Effector CD4-positive, alpha-beta T cell (primary cell): ENCODE results near the gene HOXC4.
"Not testable (repeated sequence)": the region's sequence is repeated elsewhere in the genome, so short reads cannot be mapped to it uniquely, and the experiment has no call there.

ENCODE experiments used
- DNase-seq: peaks from one replicate; pipeline ENCODE4 v3.0.0-alpha.2; 2020

HOXC4 gene

GRCh38 chr12:54058128-54058768 lies 4.6 kb downstream of the HOXC4 start:
- no peak for DNase-seq

DNA sequence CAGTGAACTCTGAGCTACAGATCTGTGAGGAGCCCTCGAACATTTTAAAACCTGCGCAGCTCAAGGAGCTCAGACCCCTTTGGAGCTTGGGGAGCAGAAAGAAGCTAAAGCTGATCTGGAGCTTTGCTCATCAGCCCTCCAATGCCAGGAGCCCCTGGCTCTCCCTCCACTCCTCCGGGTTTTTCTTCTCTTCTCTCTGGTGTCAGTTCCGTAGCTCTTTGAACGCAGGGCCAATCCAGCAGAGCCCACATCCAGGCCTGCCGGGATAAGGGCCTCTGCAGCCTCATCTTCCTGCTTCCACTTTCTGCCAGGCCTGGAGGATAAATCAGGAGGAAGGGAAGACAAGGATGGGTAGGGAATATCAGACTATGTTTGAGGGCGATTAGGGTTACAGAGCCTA lies 6.0 kb downstream of the HOXC4 start:
- no peak for DNase-seq

- DNase-seq, result no peak
Observed at GRCh38 chr12:54060174-54060974, 6.7 kb downstream of the HOXC4 start.

DNA sequence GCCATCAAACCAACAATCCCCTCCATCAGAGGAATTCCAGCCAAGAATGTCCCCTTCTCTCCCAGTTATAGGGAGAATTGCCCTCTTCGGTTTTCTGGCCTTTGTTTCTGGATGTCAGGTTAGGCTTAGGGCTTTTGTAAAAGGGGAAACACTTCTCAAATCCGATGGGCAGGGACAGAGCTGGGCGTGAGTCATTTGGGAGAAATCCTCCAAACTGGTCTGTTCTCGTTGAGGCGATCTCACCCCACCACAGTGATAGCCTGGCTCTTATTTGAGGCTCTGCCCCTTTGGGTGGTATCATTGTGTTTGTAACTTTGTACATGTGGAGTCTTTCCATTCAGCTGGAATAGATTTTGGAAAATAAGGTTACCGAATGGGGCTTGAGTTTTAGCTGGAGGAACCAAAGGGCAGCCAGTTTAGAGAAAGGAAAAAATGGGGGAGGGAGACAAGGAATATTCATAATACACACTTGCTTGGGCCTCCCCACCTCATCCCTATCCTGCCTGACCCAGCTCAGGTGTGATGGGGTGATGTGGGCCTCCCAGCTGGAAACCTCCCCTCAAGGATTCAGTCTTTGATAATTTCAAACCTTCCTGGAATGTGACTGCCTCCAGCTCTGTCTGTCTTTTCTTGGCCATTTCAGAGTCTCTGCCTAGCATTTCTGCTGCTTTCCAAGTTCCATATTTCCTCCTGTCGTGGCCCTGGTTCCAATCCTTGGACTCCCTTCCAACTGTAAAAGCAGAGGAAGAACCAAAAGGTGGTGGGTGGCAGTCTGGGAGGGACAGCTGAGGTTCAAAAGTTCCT lies 7.5 kb downstream of the HOXC4 start:
- no peak for DNase-seq

GRCh38 chr12:54065677-54066076 lies 12.0 kb downstream of the HOXC4 start:
- no peak for DNase-seq

DNA sequence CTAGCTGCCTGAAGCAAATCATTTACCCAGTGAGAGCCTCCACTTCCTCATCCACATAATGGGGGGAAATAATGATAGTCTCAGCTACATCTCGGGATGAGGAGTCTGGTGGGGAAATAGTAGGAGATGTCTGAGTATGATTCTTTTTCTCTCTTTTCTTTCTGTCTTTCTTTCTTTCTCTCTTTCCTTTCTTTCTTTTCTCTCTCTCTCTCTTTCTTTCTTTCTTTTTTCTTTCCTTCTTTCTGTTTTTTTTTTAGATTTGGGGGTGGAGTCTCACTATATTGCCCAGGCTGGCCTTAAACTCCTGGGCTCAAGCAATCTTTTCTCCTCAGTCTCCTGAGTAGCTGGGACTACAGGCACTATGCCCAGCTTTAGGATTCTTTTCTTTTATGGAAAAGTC lies 12.8 kb downstream of the HOXC4 start:
- DNase-seq, result no peak

DNA sequence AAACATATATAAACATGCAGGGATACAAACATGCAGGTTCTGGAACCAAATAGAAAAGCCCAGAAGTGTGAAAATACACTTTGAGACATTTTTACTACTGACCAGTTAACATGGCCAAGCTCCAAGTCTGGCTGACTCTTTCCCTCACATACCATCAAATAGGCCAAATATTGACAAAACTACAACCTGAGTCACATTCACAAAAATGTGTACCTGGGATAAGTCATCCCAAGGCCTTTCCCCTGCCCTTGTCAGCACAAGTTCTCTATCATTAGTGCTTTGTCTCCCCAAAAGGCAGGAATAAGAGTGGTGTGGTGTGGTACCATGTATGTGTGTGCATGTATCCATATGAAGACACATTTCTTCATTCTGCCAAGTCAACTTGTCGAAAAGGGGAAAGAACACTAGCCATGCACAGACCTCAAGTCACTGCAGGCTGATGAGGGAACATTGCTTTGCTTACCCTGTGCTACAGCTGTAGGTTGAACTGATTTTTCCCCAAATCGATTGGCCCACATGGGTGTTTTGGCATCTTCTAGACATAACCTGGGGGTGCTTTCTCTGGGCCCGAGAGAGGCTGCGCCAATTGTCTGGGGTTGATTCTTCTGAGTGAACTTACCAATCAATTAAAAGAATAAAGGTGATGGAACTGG lies 14.9 kb downstream of the HOXC4 start:
- no peak for DNase-seq

GRCh38 chr12:54071942-54072341 lies 18.3 kb downstream of the HOXC4 start:
- DNase-seq, result no peak

DNA sequence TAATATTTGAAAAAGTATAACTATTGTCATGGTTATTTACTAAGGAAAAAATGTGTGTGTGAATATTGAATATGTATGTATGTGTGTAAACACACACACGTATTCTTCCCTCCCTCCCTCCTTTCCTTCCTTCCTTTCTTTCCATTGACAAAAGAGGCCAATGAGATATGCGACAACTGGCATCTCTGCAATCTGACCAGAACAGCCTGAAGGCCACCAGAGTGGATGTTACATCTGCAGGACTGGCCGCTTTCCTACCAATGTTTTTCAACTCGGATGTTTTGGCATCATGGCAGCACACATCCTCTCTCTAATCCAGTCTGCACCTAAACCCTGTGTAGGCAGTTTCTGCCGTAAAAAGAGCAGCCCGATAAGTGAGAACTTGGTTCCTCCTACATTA lies 20.7 kb downstream of the HOXC4 start:
- no peak for DNase-seq

- DNase-seq, result no peak
Observed at GRCh38 chr12:54075409-54075808, 21.8 kb downstream of the HOXC4 start.

- no peak for DNase-seq
Observed at GRCh38 chr12:54075974-54076373, 22.3 kb downstream of the HOXC4 start.

DNA sequence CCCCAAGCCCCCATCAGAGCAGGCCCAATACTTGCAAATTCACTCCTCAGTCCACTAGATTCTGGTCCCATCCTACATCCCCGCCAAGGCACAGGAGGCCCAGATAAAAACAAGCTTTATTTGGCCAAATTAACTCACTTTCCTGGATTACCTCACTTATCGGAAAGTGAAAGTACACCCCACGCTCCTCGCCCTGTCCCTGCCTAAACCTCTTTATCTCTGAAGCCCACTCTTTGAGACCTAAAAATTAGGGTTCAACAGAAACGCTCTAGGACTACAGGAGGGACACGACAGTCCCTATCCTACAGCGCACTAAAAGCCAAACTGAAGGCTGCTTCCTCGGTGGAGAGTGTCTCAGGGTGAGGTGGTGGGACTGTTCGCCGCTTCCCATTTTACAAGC lies 24.2 kb downstream of the HOXC4 start:
- DNase-seq, result not testable (repeated sequence)

- not testable (repeated sequence) for DNase-seq
Observed at GRCh38 chr12:54079115-54079514, 25.5 kb downstream of the HOXC4 start.

GRCh38 chr12:54080008-54080924 lies 26.6 kb downstream of the HOXC4 start:
- not testable (repeated sequence) for DNase-seq

- not testable (repeated sequence) for DNase-seq
Observed at GRCh38 chr12:54081053-54081514, 27.4 kb downstream of the HOXC4 start.

DNA sequence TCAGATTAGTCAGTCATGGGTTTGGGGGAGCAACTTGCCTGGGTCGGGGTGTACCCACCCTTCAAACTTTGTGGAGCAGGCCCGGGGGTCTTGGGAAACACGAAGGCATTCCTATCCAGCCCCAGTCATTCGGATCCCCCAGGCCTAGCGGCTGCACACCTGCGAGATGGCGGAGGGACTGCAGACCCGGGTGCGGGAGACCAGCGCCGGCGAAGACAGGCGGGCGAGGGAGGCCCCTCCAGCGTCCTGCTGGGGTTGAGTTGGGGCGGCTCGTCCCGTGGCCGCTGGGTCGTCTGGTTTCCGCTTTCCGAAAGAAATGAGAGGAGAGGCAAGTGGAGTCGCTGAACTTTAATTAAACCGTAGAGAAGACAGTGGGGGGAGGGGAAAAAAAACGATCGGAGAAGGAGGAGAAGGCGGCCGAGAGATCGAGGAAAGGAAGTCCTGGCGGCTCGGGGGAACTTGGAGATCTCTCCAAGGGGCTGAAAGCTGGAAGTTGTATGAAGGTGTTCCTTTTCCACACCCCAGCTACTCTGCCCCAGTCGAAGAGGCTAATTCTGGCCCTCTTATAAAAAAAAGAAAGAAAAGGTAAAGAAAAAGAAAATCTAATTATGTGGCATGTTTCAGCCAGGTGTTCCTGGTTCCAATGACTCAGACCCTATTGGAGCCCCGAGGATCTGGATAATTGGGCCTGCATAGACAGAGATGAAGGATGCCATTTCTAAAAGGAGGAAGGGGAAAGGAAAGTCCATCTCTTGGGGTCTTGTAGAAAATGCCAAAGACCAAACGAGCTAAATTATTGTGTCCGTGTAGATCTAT lies 28.2 kb downstream of the HOXC4 start:
- DNase-seq, result not testable (repeated sequence)

DNA sequence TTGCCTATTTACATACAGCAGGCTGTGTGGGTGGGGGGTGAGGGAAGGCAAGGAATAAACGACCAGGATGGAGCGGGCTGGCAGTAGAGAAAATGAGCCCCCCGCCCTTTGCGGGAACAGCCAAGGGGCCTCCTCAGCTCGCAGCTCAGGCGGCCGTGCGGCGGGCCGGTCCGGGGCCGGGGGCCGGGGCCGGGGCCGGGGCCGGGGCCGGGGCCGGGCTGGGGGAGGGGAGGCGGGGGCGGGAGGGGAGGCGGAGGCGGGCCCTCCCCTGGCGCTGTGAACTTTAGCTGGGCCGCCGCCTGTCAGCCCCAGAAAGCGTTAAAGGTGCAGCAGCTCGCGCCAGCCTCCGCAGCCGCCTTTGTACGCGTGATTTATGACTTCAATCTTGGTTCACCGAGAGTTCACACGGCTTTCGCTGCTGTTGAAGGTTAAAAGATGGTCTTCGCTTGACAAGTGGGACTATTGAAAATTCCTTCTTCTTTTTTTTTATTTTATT lies 28.8 kb downstream of the HOXC4 start:
- DNase-seq, result peak; percentile 17

- DNase-seq, result not testable (repeated sequence)
Observed at GRCh38 chr12:54088011-54088410, 34.4 kb downstream of the HOXC4 start.

- DNase-seq, result not testable (repeated sequence)
Observed at GRCh38 chr12:54089465-54089864, 35.8 kb downstream of the HOXC4 start.

DNA sequence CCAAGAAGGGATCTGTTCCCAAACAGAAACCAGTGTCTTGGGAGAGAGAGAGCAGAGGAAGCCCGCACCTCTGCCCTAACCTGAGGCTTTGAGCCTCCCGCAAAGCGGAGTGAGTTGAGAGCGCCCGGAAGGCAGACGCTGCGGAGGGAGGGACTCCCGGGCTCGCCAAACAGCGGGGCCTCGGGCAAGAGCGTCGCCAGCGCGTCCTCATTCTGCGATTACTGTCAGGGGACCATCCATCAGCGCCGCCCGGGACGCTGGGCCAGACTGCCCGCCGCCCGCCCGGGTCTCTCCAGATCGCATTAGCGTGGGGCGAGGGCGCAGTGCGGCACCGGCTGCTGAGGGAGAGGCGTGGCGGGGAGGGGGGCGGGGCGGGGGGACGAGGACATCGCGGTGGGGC lies 36.7 kb downstream of the HOXC4 start:
- not testable (repeated sequence) for DNase-seq

- DNase-seq, result not testable (repeated sequence)
Observed at GRCh38 chr12:54092943-54093342, 39.3 kb downstream of the HOXC4 start.
